ENCODE results near the gene MAP1S.

The MAP1S gene, protein sequence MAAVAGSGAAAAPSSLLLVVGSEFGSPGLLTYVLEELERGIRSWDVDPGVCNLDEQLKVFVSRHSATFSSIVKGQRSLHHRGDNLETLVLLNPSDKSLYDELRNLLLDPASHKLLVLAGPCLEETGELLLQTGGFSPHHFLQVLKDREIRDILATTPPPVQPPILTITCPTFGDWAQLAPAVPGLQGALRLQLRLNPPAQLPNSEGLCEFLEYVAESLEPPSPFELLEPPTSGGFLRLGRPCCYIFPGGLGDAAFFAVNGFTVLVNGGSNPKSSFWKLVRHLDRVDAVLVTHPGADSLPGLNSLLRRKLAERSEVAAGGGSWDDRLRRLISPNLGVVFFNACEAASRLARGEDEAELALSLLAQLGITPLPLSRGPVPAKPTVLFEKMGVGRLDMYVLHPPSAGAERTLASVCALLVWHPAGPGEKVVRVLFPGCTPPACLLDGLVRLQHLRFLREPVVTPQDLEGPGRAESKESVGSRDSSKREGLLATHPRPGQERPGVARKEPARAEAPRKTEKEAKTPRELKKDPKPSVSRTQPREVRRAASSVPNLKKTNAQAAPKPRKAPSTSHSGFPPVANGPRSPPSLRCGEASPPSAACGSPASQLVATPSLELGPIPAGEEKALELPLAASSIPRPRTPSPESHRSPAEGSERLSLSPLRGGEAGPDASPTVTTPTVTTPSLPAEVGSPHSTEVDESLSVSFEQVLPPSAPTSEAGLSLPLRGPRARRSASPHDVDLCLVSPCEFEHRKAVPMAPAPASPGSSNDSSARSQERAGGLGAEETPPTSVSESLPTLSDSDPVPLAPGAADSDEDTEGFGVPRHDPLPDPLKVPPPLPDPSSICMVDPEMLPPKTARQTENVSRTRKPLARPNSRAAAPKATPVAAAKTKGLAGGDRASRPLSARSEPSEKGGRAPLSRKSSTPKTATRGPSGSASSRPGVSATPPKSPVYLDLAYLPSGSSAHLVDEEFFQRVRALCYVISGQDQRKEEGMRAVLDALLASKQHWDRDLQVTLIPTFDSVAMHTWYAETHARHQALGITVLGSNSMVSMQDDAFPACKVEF

DNA sequence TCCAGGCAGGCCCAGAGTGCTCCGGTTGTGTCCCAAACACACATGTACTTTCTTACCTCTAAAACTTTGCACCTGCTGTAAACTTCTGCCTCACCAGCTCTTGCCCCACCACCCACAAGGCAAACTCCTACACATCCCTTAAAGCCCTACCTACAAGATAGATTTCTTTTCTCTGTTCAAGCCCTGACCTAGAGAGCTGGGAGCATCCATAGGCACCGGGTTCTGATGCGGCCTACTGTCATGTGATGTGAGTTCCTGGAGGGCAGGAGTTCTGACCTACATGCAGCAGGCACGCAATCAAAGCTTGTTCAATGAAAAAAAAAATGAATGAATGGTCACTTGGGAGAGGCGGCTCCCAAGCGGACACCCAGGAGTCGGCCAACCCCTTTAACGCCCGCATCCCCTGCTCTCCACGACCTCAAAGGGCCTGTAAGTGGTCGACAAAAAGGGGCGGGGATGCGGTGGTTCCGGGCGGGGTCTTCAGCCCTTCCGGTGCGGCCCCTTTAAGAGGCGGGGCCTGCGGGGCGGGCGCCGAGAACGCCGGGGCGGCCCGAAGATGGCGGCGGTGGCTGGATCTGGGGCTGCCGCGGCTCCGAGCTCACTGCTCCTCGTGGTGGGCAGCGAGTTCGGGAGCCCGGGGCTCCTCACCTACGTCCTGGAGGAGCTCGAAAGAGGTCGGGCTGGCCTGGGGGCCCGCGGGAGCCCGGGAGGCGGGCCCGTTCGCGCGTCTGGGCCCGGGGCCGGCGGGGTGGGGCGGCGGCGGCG is at the start of gene MAP1S:
MAP1S (plus strand) TSS at position 534 of the 765 bp plus-strand sequence; CDS start at position 557, 23 bp downstream.
- DNase-seq (ENCODE audit: low read depth), result peak; percentile 49

DNA sequence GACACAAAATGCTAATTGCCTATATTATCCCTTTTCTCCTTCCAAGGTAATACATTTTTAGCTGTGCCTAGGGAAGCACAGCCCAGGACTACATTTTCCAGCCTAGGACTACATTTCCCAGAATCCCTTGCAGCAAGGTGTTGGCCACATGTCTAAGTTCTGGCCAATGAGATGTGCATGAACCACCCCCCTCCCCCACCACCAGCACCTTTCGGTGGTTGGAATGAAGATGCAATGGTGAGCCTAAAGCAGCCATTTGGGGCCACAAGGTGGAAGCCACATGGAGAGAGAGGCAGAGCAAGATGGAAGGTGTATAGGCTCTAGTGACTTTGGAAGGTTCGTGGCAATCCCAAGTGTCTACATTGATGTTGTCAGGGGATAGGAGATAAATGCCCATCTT is 47.4 kb upstream of the MAP1S start:
- no peak for DNase-seq (ENCODE audit: low read depth)

DNA sequence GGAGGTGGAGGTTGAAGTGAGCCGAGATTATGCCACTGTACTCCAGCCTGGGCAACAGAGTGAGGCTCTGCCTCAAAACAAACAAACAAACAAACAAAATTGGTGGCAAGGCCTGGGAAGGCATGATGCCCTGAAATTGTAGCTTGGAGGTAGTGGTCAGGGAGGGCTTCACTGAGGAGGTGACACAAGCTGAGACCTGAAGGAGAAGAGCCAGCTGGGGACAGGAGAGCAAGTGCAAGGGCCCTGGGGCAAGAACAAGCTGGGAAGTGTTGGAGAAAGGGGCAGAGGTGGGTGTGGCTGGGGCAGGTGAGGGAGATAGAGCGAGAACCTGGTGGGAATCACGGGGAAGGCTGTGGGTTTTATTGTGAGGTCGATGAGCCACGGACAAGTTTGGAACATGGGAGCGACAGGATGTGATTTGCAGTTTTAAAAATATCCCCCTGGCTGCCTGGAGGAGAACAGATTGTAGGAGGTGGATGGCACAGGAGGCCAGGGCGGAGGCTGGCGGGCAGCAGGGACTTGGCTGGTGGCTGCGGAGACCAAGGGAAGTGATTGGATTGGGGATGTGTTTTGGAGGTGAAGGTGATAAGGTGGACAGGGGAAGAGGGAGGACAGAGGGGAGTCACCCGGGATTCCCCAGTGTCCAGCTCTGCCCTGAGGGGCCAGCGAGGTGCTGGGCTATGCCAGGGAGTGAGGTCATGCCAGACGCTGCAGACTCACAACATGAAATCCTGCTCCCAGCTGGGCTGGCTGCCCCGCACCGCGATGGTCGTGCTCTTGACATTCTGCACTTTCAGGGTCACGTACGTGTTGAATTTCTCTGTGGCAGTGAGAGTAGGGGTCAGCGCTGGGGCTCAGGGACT is 45.1 kb upstream of the MAP1S start:
- DNase-seq (ENCODE audit: low read depth), result no peak

DNA sequence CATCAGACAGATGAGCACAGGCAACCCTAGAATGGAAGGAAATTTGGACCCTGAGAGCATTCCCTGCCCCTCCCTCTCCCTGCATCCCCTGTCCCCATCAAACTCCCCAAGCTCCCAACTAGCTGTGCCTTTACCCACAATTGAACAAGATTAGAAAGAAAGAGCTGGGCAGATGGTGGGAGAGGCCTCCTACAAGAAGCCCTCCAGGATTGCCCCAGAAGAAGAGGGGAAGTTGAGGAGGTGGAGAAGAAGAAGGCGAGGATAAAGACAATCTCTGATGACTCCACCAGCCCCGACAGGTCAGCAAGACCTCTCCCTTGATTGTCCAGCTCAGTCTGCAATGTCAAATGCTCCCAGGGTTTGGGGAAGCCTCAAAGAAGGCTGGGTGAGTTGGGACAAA is 43.0 kb upstream of the MAP1S start:
- DNase-seq (ENCODE audit: low read depth), result no peak

DNA sequence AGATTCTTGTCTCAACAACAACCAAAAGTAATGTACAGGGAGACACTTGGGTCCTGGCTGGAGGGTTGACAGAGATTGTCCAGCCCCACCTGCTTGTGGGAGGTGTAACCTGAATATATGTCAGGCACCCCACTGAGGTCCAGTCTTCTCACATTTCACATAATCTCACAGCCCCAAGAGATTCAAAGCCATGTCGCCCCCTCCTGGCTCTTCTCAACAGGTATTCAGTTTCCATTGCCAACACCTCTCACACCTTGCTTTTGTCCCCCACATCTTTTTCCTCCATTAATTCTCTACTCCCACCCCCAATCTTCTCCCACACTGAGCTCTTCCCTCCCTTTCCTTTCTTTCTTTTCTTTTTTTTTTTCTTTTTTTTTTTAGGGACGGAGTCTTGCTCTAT is 42.3 kb upstream of the MAP1S start:
- DNase-seq (ENCODE audit: low read depth), result no peak

DNA sequence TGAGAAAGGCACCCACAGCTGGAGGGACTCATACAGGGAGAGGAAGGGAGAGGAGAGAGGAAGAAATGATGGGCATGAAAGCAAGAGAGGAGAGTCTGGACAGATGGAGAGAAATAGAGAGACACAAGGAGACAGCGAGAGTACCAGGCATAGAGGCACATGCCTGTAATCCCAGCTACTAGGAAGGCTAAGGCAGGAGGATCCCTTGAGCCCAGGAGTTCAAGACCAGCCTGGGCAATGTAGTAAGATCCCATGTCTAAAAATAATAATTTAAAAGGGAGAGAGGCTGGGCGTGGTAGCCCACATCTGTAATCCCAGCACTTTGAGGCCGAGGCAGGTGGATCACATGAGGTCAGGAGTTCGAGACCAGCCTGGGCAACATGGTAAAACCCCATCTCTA is 40.4 kb upstream of the MAP1S start:
- DNase-seq (ENCODE audit: low read depth), result no peak

DNA sequence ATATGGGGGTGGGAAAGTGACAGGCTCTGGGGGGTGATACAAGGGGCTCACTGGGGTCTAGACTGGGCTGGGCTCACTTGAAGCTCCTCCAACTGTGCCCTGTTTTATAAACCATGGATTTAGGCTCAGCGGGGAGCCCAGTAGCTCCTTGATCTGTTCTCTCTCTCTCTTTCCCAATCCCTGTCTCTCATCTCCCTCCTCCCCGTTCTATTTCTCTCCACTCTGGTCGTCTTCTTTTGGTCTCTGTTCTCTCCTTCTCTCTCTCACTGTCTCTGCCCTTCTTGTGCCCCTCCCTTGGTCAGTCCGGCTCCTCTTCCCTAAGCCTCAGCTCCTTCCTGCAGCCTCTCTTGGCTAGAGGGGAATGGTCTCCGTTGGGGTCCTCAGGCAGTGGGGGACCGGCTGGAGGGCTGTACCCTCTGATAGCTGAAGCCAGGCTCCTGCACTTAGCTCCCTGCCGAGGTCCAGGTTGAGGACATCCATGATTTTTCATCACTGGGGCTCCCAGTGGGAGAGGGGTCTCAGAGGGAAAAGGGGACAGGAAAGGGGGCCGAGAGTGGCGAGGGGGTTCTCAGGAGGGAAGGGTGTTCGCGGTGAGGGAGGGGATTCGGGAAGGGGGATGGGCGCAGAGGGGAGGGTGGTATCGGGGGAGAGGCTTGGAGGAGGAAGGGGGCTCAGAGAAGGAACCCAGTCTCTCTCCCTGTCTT is 39.6 kb upstream of the MAP1S start:
- no peak for DNase-seq (ENCODE audit: low read depth)

DNA sequence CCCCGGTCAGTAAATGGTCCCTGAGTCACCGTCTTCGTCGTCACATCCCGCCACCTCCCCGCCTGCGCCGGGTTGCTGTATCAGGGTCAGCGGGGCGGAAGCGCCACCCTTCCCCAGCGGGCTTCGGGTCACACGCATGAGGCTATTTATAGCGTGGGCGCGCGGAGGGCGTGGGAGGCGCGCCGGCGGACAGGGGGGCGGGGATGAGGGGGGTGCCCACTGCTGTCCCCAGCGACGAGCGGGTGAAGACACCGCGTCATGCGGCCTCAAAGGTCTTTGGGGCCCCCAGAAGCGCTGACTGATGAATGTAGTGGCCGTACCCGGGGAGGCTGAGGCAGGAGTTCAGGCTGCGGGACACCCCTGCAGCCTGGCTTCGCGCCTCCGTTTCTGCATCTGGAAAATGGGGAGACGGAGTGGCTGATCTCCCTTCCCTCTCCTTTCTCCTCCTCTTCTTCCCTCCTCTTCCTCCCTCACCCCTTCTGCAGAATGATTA is 39.0 kb upstream of the MAP1S start:
- DNase-seq (ENCODE audit: low read depth), result peak; percentile 20

DNA sequence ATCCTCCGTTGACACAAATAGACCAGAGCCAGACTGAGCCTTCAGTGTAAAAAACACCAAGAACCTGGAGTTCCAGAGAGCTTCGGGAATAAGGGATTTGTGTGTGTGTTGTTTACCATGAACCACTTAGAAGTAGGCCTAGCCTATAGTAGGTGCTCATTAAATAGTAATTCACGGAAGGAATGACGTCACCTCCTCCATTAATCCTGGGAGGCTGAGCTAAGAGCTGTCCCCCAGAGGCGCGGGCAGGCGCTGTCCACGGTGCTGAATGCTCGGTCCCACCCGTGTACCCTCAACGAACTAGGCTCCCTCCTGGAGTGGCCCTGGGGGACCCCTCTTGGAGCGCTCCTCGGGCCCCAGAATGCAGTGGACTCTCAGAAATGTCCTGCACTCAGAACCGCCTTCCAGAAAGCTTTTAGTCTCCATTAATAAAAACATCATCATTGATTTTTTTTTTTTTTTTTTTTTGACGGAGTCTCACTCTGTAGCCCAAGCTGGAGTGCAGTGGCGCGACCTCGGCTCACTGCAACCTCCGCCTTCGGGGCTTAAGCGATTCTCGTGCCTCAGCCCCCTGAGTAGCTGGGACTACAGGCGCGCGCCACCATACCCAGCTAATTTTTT is 37.7 kb upstream of the MAP1S start:
- DNase-seq (ENCODE audit: low read depth), result no peak

DNA sequence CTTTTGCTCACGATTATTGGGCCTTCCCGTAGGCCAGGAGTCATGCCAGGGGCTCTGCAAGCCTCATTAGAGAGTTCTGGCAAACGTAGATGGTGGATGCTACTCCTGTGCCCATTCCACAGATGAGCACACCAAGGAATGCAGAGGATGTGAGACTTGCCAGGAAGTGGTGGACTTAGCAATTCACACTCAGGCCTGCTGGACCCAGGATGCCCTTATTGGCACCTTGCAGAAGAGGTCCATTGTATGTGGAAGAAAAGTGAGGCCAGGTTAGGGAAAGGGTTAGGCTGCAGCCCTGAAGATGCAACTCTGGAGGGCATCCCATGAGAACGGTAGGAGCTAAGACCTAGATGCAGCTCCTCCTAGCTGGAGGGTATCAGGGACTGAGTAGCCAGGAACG is 37.0 kb upstream of the MAP1S start:
- no peak for DNase-seq (ENCODE audit: low read depth)

DNA sequence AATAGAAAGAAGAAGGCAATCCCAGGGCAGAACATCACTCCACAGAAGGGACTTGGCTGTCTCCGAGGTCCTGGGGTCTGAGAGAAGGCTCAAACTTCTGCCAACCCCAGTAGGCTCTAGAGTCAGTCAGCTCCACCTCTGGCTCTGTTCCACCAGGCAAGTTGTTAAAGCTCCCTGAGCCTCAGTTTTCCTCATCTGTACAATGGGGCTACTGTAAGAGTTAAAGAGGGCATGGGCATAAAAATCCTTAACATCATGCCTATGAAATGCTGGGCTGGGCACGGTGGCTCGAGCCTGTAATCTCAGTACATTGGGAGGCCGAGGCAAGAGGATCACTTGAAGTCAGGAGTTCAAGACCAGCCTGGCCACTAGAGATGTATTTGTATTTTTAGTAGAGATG is 36.2 kb upstream of the MAP1S start:
- no peak for DNase-seq (ENCODE audit: low read depth)

DNA sequence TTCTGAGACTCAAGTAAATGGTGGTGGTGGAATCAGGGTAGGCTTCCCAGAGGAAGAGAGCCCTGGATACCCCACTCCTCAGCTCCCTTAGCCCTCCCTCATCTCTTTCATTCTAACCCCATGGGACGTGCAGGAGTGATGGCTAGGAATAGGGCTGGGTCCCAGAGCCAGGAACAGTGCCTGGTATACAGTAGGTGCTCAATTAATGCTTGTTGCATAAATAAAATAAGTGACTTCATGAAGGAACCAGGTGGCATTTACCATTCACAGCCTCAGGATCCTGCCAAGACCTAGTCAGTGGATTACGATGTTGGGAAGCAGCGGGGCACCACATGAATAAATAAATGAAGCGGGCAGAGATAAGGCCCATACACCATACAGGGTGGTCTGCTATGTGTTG is 35.0 kb upstream of the MAP1S start:
- DNase-seq (ENCODE audit: low read depth), result no peak

DNA sequence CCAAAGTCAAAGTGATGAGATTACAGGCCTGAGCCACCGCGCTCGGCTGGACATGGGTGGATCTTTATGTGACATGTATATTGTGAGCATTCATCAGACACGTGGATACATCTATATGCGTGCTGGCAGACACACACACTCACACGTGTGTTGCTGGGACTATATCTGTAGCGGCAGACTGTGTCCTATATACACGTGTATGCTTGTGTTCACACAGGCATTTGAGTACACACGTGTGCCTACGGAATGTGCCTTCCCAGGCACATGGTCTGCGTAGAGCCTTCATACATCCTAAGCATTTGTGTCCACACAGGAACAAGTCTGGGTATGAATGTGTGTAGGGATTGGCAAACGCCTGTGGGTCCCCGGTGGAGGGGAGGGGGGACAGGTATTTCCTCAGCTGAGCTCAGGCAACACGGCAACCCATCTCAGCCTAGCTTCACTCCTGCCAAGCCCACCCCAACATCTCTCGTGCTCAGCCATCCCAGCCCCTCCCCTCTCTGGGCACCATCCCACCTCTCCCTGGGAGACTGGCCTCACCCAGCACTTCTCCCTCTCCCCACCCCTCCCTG is 33.7 kb upstream of the MAP1S start:
- DNase-seq (ENCODE audit: low read depth), result no peak

DNA sequence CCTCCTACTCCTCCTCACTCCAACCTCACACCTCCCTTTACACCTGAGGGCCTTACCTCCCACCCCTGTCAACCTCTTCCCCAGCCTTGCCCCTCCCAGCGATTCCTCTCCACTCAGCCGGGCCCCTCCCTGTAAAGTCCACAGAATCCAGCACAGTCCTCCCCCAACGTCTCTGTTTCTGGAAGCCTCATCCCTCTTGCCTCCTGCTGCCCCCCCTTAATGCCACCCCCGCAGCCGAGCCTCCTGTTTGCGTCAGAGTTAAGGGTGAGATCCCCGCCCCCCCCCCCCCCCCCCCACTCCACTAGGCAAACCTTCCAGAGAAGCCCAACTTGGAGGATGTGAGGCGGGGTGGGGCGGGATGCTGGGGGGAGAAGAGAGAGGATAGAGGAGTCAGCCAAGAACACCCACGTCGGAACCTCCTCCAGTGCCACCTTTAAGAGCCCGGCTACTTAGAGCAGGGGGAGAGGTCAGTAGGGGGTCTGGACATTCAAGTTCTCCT is 33.2 kb upstream of the MAP1S start:
- DNase-seq (ENCODE audit: low read depth), result no peak

DNA sequence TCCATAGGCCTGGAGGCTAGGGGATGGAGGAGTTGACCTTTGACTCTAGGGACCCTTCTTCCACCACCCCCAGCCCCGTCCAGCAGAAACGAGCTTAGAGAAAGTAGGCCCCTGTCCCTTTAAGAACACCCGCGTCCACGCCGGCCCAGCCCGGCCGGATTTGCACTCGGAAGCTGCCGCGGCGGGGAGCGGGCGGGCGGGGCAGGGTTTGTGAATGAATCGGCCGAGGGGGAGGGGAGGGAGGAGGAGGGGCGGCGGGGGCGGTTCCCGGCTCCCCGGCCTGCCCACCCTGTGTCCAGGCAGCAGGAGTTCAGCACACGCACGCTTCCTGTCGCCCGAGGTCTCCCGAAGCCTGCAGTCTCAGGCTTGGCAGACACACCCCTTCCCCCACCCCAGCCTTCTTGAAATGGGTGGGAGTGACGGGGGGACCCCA is 32.7 kb upstream of the MAP1S start:
- DNase-seq (ENCODE audit: low read depth), result no peak

DNA sequence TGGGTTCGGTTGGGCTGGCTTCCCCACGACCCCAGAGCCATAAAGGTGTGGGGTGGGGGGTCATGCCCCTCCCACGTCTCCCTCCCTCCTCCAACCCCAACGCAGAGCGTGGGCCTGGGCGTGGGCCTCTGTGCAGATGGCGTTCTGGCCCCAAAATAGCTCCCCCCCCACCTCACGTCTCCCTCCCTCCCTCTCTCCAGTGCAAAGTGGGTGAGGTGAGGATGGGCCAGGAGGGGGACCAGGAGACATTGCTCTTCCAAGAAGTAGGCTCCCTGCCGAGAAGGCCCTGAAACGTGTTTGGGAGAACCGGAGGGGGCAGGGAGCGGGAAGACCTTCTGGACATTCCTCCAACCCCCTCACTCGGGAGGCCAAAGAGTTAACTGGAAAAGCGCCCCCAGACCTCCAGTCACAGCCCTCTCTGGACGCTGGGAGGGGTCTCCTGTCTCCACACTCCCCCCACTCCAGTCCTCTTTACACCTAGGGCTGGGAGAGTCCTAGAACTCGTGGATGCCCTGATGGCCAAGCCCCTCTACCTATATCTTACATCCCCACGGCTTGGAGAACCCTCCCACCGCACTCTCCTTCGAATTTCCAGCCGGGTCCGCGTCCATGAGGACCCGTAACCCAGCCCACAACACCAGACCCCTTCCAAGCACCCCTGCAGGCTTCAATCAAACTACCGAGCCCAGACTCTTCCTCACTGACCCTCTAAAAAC is 32.0 kb upstream of the MAP1S start:
- no peak for DNase-seq (ENCODE audit: low read depth)

DNA sequence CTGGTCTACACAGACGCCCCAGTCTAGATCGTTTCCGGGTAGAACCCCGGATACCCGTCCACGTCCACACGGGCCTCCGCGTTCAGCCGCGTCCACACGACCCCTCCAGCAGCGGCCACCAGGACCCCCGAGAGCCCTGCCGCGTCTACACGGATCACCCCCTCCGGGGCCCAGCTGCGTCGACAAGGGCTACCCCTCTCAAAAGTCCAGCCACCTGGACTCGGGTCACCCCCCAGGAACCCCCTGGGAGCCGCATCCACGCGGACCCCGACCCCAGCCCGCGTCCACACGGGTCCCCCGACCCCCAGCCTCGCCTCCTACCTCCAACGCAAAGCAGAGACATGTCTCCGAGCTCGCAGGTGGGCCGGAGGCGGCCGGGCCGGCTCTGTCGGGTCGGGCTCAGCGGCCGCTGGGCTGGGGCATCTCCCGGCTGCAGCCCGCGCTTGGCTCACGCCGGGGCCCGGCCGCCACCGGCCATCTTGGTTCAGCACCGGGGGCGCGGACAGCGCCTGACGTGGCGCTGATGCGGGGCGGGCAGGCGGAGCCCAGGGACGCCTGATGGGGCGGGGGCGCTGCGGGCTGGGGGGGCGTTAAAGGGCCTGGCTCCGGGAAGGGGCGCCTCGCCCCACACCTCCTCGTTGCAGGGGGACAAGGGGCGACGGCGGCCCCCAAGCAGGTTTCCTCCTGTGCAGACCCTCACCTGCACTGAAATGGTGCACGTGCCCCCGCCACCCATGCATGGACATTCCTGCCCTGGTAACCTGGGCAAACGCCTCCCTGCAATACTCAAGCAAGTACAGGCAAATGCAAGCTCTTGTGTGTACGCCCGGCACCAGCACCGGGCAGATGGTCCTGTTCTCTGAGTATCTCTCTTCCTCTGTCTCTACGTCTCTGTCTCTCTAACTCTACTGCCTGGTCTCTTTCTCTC is 31.2 kb upstream of the MAP1S start, which contains the start of gene UNC13A:
UNC13A (minus strand) TSS at position 498 of the 928 bp plus-strand sequence; CDS start at position 343, 155 bp downstream.
- no peak for DNase-seq (ENCODE audit: low read depth)

Data from stimulated activated CD4-positive, alpha-beta T cell treated with anti-CD3 and anti-CD28 coated beads, Interleukin-2, amount 100 ng/mL, for 4 hours (primary cell).